Tibial nerve (tissue), 4 donors: ENCODE data around the gene PAK4.

Experiments
- CTCF ChIP-seq, 5 experiments: fragments of 200-600 bp in 3 of 5; fragments of 450-650 bp in 2 of 5; sonication (generic) in 3 of 5; IDR thresholded peaks; one replicate each; pipeline ENCODE4 v1.5.1; 2016 to 2019; ENCODE audit warnings: antibody characterized with exemption in 5 of 5, mild to moderate bottlenecking in 3 of 5, moderate library complexity in 2 of 5
- EP300 ChIP-seq, 2 donors: sonication (generic); formaldehyde crosslinking; IDR thresholded peaks; one replicate each; pipeline ENCODE4 v1.6.1; 2017; ENCODE audit warnings: antibody characterized with exemption in 2 of 2, mild to moderate bottlenecking in 1 of 2

- TF ChIP-seq CTCF (IDR thresholded peaks at IDR 0.05): peak in 2 of 5 experiments; percentile 10 to 48
- TF ChIP-seq EP300 (IDR thresholded peaks at IDR 0.05): peak; percentile 91 to 93
Observed at GRCh38 chr19:39125554-39126311, at the start of gene PAK4.
